ENCODE results near the gene ADCY10.

The ADCY10 gene

DNA sequence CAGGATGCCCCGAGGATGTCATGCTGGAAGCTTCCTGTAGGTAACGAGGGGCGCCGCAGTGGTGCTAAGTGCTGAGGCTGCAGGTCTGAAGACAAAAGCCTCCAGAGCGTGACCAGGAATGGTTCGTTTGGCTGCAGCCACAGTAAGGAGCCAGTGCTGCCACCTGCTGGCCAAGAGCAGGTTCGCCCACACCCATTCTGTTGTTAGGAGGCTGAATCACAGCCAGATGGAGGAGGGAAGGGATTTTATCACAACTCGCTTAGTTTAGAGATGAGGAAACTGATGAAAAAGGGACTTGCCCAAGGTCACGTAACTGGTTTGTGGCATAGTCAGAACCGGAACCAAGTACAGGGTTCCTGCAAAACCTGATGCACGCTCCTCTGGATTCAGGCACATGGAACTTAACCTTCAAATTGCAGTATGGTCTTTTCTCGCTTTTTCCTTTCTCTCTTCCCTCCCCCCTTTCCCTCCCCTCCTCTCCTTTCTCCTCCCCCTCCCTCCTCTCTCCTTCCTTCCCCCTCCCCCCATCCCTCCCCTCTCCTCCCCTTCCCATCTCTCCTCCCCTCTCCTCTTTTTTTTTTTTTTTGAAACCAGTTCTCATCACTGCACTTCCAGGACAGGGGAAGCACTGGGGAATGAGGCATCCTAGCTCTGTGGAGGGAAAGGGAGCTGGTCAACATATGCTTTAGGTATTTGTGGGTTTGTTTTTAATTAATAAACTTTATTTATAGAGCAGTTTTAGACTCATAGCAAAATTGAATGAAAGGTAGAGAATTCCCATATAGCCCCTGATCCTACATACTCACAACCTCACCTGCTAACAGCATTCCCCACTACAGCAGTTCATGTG, 110.4 kb downstream of the ADCY10 start:
- TF ChIP-seq POU6F1 (CRISPR knock-in tag; IDR thresholded peaks at IDR 0.05; ENCODE audit: borderline replicate concordance, low read depth): peak; percentile 70; the same call in 1 of the 2 replicates
- no peak for TF ChIP-seq ZNF8 (CRISPR knock-in tag; IDR thresholded peaks at IDR 0.05)
- ATAC-seq: peak; percentile 98

- TF ChIP-seq ZFP3 (CRISPR knock-in tag; IDR thresholded peaks at IDR 0.05) (no peak), PPARA (CRISPR knock-in tag; IDR thresholded peaks at IDR 0.05; ENCODE audit: borderline replicate concordance) (no peak), ZC3H10 (CRISPR knock-in tag; IDR thresholded peaks at IDR 0.05) (no peak), ZNF8 (CRISPR knock-in tag; IDR thresholded peaks at IDR 0.05) (no peak), GLIS3 (CRISPR knock-in tag; IDR thresholded peaks at IDR 0.05) (no peak)
- ATAC-seq: no peak
These were observed 111.7 kb downstream of the ADCY10 start for GRCh38 chr1:167802235-167802634.

DNA sequence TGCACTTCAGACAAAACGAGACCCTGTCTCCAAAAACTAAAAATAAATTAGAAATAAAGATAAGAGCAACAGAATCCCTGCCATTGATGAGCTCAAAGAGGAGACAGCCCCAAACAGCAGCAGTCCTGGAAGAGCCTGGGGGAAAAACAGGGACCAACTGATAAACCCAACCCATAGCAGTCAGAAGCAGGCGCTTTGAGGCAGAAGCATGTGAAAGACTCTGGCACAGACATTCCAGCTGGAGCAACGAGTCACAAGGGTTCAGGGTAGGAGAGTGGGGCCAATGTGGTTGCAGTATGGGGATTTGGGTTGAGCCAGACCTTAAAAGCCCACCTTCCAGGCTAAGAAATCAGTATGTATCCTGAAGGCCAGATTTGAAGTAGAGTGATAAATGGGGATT, 113.7 kb downstream of the ADCY10 start:
- no peak for ATAC-seq
- TF ChIP-seq ZNF565 (CRISPR knock-in tag; conservative IDR thresholded peaks at IDR 0.05; ENCODE audit: low read depth) (no peak), ESRRG (CRISPR knock-in tag; IDR thresholded peaks at IDR 0.05) (no peak), CSRNP3 (CRISPR knock-in tag; IDR thresholded peaks at IDR 0.05) (no peak), SNAI2 (CRISPR knock-in tag; IDR thresholded peaks at IDR 0.05) (no peak), ISL1 (CRISPR knock-in tag; IDR thresholded peaks at IDR 0.05) (no peak)

- TF ChIP-seq ZC3H10 (CRISPR knock-in tag; IDR thresholded peaks at IDR 0.05) (no peak), ISL1 (CRISPR knock-in tag; IDR thresholded peaks at IDR 0.05) (no peak), OSR1 (CRISPR knock-in tag; IDR thresholded peaks at IDR 0.05) (no peak)
- TF ChIP-seq, protein P1, sequence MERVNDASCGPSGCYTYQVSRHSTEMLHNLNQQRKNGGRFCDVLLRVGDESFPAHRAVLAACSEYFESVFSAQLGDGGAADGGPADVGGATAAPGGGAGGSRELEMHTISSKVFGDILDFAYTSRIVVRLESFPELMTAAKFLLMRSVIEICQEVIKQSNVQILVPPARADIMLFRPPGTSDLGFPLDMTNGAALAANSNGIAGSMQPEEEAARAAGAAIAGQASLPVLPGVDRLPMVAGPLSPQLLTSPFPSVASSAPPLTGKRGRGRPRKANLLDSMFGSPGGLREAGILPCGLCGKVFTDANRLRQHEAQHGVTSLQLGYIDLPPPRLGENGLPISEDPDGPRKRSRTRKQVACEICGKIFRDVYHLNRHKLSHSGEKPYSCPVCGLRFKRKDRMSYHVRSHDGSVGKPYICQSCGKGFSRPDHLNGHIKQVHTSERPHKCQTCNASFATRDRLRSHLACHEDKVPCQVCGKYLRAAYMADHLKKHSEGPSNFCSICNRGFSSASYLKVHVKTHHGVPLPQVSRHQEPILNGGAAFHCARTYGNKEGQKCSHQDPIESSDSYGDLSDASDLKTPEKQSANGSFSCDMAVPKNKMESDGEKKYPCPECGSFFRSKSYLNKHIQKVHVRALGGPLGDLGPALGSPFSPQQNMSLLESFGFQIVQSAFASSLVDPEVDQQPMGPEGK (CRISPR knock-in tag; IDR thresholded peaks at IDR 0.05; ENCODE audit: borderline replicate concordance): no peak
- TF ChIP-seq, protein P2, sequence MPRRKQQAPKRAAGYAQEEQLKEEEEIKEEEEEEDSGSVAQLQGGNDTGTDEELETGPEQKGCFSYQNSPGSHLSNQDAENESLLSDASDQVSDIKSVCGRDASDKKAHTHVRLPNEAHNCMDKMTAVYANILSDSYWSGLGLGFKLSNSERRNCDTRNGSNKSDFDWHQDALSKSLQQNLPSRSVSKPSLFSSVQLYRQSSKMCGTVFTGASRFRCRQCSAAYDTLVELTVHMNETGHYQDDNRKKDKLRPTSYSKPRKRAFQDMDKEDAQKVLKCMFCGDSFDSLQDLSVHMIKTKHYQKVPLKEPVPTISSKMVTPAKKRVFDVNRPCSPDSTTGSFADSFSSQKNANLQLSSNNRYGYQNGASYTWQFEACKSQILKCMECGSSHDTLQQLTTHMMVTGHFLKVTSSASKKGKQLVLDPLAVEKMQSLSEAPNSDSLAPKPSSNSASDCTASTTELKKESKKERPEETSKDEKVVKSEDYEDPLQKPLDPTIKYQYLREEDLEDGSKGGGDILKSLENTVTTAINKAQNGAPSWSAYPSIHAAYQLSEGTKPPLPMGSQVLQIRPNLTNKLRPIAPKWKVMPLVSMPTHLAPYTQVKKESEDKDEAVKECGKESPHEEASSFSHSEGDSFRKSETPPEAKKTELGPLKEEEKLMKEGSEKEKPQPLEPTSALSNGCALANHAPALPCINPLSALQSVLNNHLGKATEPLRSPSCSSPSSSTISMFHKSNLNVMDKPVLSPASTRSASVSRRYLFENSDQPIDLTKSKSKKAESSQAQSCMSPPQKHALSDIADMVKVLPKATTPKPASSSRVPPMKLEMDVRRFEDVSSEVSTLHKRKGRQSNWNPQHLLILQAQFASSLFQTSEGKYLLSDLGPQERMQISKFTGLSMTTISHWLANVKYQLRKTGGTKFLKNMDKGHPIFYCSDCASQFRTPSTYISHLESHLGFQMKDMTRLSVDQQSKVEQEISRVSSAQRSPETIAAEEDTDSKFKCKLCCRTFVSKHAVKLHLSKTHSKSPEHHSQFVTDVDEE (CRISPR knock-in tag; IDR thresholded peaks at IDR 0.05): no peak
- TF ChIP-seq, protein P3, sequence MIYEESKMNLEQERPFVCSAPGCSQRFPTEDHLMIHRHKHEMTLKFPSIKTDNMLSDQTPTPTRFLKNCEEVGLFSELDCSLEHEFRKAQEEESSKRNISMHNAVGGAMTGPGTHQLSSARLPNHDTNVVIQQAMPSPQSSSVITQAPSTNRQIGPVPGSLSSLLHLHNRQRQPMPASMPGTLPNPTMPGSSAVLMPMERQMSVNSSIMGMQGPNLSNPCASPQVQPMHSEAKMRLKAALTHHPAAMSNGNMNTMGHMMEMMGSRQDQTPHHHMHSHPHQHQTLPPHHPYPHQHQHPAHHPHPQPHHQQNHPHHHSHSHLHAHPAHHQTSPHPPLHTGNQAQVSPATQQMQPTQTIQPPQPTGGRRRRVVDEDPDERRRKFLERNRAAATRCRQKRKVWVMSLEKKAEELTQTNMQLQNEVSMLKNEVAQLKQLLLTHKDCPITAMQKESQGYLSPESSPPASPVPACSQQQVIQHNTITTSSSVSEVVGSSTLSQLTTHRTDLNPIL (CRISPR knock-in tag; IDR thresholded peaks at IDR 0.05; ENCODE audit: low read depth): no peak
- no peak for ATAC-seq
These were observed 114.2 kb downstream of the ADCY10 start for GRCh38 chr1:167799747-167800146.

DNA sequence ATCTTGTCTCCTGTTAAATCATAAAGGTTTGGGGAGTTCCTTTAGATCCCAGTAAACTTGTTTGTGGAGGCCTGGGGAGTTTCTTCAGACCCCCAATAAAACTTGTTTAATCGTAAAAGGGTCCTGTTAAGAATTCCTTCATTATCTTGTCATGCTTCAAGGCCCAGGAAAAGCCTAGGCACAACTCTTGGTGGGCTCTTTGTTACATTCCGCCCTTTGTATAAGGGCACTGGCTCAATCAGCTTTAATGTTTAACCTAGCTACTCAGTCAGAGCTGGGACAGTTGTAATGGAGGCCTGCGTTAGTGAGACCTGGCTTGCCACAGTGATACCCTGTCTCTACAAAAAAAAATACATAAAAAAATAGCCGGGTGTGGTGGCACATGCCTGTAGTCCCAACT, 115.0 kb downstream of the ADCY10 start:
- no peak for ATAC-seq
- no peak for TF ChIP-seq TCF4 (CRISPR knock-in tag; IDR thresholded peaks at IDR 0.05; ENCODE audit: borderline replicate concordance)
- TF ChIP-seq CSRNP3 (CRISPR knock-in tag; IDR thresholded peaks at IDR 0.05): no peak
- TF ChIP-seq, protein P1 (CRISPR knock-in tag; IDR thresholded peaks at IDR 0.05; ENCODE audit: borderline replicate concordance): no peak
- TF ChIP-seq ZNF565 (CRISPR knock-in tag; conservative IDR thresholded peaks at IDR 0.05; ENCODE audit: low read depth): no peak
- no peak for TF ChIP-seq ZC3H10 (CRISPR knock-in tag; IDR thresholded peaks at IDR 0.05)
- TF ChIP-seq GLIS3 (CRISPR knock-in tag; IDR thresholded peaks at IDR 0.05): no peak
- no peak for TF ChIP-seq BACH2 (CRISPR knock-in tag; IDR thresholded peaks at IDR 0.05; ENCODE audit: borderline replicate concordance)
- TF ChIP-seq SNAI2 (CRISPR knock-in tag; IDR thresholded peaks at IDR 0.05): no peak
- TF ChIP-seq, protein P3 (CRISPR knock-in tag; IDR thresholded peaks at IDR 0.05; ENCODE audit: low read depth): no peak
- no peak for TF ChIP-seq ZFP30 (CRISPR knock-in tag; IDR thresholded peaks at IDR 0.05)

All from SK-N-SH treated with all-trans-retinoic acid at 6 μM for 48 hours (cell line).